Osteoblast (primary cell): ENCODE data around the gene ARMC3. TPM values are rescaled to one million over a fixed set of nuclear protein-coding genes. Genes with fewer than 3 reads are reported as not detected.

ENCODE experiments used
- DNase-seq: peaks from one replicate; pipeline ENCODE4 v3.0.0; 2011; ENCODE audit warnings: low spot score, mixed read lengths; ENCODE audit not compliant: insufficient read length; ENCODE audit errors: missing footprints
- H2AFZ ChIP-seq: 2 replicates; pipeline ENCODE4 v1.6.0; 2011; ENCODE audit warnings: mild to moderate bottlenecking, low read length
- H3K27ac ChIP-seq: 2 replicates; pipeline ENCODE4 v1.5.1; 2011; ENCODE audit warnings: mild to moderate bottlenecking, low read depth, low read length, moderate library complexity
- H3K27me3 ChIP-seq: 2 replicates; pipeline ENCODE4 v1.6.0; 2012; ENCODE audit warnings: mild to moderate bottlenecking, control low read depth, inconsistent platforms, low read length, moderate library complexity; ENCODE audit not compliant: insufficient read depth
- H3K36me3 ChIP-seq: 2 replicates; pipeline ENCODE4 v1.5.1; 2011; ENCODE audit warnings: mild to moderate bottlenecking, low read length, control low read depth, moderate library complexity; ENCODE audit not compliant: insufficient read depth
- H3K4me1 ChIP-seq: 2 replicates; pipeline ENCODE4 v1.5.1; 2011; ENCODE audit warnings: mild to moderate bottlenecking, low read length, control low read depth, moderate library complexity; ENCODE audit not compliant: insufficient read depth
- H3K4me2 ChIP-seq: 2 replicates; pipeline ENCODE4 v1.6.0; 2011; ENCODE audit warnings: mild to moderate bottlenecking, low read length; ENCODE audit not compliant: insufficient read depth
- H3K4me3 ChIP-seq: fragments of 200-600 bp; sonication (generic); 3 replicates; pipeline ENCODE4 v1.5.1; 2012; ENCODE audit warnings: mild to moderate bottlenecking, low read length, inconsistent platforms; ENCODE audit not compliant: insufficient read depth
- H3K79me2 ChIP-seq: 2 replicates; pipeline ENCODE4 v1.6.0; 2012; ENCODE audit warnings: mild to moderate bottlenecking, low read length, control low read depth, inconsistent platforms; ENCODE audit not compliant: insufficient read depth
- H3K9me3 ChIP-seq: 2 replicates; pipeline ENCODE4 v1.5.1; 2011; ENCODE audit warnings: low read depth, low read length, control low read depth
- H4K20me1 ChIP-seq: 2 replicates; pipeline ENCODE4 v1.6.0; 2012; ENCODE audit warnings: mild to moderate bottlenecking, low read length, control low read depth; ENCODE audit not compliant: insufficient read depth
- CTCF ChIP-seq: IDR thresholded peaks from 2 replicates; pipeline ENCODE4 v1.5.1; 2011; ENCODE audit warnings: mild to moderate bottlenecking, low read depth, low read length, moderate library complexity; ENCODE audit errors: extremely low read depth
- total RNA-seq: library from RNA; depleted of rRNA; stranded (reverse); fragments of >200 nt; gene quantifications from 2 replicates; pipeline ENCODE4 v1.2.3, GENCODE V29; 2012

Gene ARMC3
- total RNA-seq, 1 donor = under 0.01 TPM

GRCh38 chr10:23046027-23046426 is 118.2 kb downstream of the ARMC3 start:
- H3K4me1 ChIP-seq = no peaks in the 10 kb centered on the region
- no peaks in the 10 kb centered on the region for H3K36me3 ChIP-seq
- no peaks in the 10 kb centered on the region for H3K9me3 ChIP-seq
- no peak for TF ChIP-seq CTCF
- no peaks in the 10 kb centered on the region for H4K20me1 ChIP-seq
- no peak overlapping the region for H3K4me3 ChIP-seq
- H2AFZ ChIP-seq = no peak overlapping the region
- no peaks in the 10 kb centered on the region for H3K79me2 ChIP-seq
- no peaks in the 10 kb centered on the region for H3K27me3 ChIP-seq
- DNase-seq = no peak
- no peak overlapping the region for H3K27ac ChIP-seq
- H3K4me2 ChIP-seq = no peak overlapping the region

GRCh38 chr10:23047201-23048050 is 119.6 kb downstream of the ARMC3 start:
- Histone ChIP-seq H3K27ac (no peak overlapping the region), H3K27me3 (no peaks in the 10 kb centered on the region), H4K20me1 (no peaks in the 10 kb centered on the region), H3K9me3 (no peaks in the 10 kb centered on the region), H3K4me2 (no peak overlapping the region), H3K4me3 (no peak overlapping the region), H3K79me2 (no peaks in the 10 kb centered on the region), H3K36me3 (no peaks in the 10 kb centered on the region), H2AFZ (no peak overlapping the region), H3K4me1 (no peaks in the 10 kb centered on the region)
- DNase-seq = no peak
- TF ChIP-seq CTCF = no peak

GRCh38 chr10:23048191-23048590 is 120.3 kb downstream of the ARMC3 start:
- no peaks in the 10 kb centered on the region for H3K36me3 ChIP-seq
- no peaks in the 10 kb centered on the region for H3K9me3 ChIP-seq
- no peaks in the 10 kb centered on the region for H3K79me2 ChIP-seq
- H3K4me2 ChIP-seq = no peak overlapping the region
- no peak overlapping the region for H2AFZ ChIP-seq
- no peaks in the 10 kb centered on the region for H3K4me1 ChIP-seq
- H4K20me1 ChIP-seq = no peaks in the 10 kb centered on the region
- H3K4me3 ChIP-seq = no peak overlapping the region
- TF ChIP-seq CTCF = no peak
- no peaks in the 10 kb centered on the region for H3K27me3 ChIP-seq
- H3K27ac ChIP-seq = no peak overlapping the region
- DNase-seq = no peak

GRCh38 chr10:23051278-23051677 is 123.4 kb downstream of the ARMC3 start:
- Histone ChIP-seq H4K20me1 (no peaks in the 10 kb centered on the region), H3K4me2 (no peak overlapping the region), H3K4me3 (no peak overlapping the region), H3K4me1 (no peaks in the 10 kb centered on the region), H2AFZ (no peak overlapping the region), H3K27me3 (no peaks in the 10 kb centered on the region), H3K36me3 (no peaks in the 10 kb centered on the region), H3K27ac (no peak overlapping the region), H3K9me3 (no peaks in the 10 kb centered on the region), H3K79me2 (no peaks in the 10 kb centered on the region)
- no peak for DNase-seq
- no peak for TF ChIP-seq CTCF
